ENCODE data around the gene NHERF1.
A peak's percentile ranks its signal among the peaks of the same experiment; 100 is the strongest.

The NHERF1 gene

DNA sequence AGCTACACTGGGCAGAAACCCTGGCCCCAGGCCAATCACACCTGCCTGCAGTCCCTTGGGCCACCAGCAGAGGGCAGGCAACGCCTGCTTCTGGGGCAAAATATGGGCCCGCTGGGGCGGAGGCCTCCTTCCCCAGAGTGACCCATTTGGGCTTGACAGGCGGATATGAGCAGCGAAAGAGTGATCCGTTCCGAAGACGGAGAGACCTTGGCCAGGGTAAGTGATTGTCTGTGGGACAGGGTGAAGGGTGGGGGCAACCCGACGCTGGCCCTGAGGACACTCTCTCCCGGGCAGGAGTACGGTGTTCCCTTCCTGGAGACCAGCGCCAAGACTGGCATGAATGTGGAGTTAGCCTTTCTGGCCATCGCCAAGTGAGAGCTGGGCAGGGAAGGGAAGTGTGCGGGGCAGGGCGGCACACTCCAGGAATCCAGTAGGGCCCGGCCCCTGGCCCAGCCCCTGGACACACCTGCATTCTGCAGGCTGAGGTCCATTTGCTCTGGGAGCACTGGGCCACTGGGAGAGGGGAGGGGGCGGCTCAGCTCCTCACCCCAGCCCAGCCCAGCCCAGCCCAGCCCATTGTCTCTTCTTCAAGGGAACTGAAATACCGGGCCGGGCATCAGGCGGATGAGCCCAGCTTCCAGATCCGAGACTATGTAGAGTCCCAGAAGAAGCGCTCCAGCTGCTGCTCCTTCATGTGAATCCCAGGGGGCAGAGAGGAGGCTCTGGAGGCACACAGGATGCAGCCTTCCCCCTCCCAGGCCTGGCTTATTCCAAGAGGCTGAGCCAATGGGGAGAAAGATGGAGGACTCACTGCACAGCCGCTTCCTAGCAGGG is 3.5 kb upstream of the NHERF1 start (continued):
- TF ChIP-seq INSM2 (tag by site-specific recombination; IDR thresholded peaks at IDR 0.05) (no peak), ZIC2 (tag by site-specific recombination; IDR thresholded peaks at IDR 0.05) (0 out of 2 replicates have a peak, but pooled peaks have one; percentile 11), ZNF211 (tag by site-specific recombination; IDR thresholded peaks at IDR 0.05; ENCODE audit: low read depth) (no peak), ZNF202 (tag by site-specific recombination; IDR thresholded peaks at IDR 0.05; ENCODE audit: borderline replicate concordance) (no peak), ZNF2 (tag by site-specific recombination; IDR thresholded peaks at IDR 0.05) (0 out of 2 replicates have a peak, but pooled peaks have one; percentile 32), ZSCAN23 (tag by site-specific recombination; IDR thresholded peaks at IDR 0.05) (no peak), ZNF280C (tag by site-specific recombination; IDR thresholded peaks at IDR 0.05) (no peak), ZSCAN30 (tag by site-specific recombination; IDR thresholded peaks at IDR 0.05) (0 out of 2 replicates have a peak, but pooled peaks have one; percentile 46), ZSCAN18 (tag by site-specific recombination; IDR thresholded peaks at IDR 0.05) (no peak), ZBTB17 (tag by site-specific recombination; IDR thresholded peaks at IDR 0.05) (peak; percentile 71), ZNF324 (tag by site-specific recombination; IDR thresholded peaks at IDR 0.05) (peak; percentile 53; the same call in 1 of the 2 replicates), KLF17 (tag by site-specific recombination; IDR thresholded peaks at IDR 0.05) (peak; percentile 67), ZNF660 (tag by site-specific recombination; IDR thresholded peaks at IDR 0.05) (peak; percentile 70; the same call in 1 of the 2 replicates), ZNF654 (tag by site-specific recombination; IDR thresholded peaks at IDR 0.05; ENCODE audit: low read depth) (peak; percentile 95)

DNA sequence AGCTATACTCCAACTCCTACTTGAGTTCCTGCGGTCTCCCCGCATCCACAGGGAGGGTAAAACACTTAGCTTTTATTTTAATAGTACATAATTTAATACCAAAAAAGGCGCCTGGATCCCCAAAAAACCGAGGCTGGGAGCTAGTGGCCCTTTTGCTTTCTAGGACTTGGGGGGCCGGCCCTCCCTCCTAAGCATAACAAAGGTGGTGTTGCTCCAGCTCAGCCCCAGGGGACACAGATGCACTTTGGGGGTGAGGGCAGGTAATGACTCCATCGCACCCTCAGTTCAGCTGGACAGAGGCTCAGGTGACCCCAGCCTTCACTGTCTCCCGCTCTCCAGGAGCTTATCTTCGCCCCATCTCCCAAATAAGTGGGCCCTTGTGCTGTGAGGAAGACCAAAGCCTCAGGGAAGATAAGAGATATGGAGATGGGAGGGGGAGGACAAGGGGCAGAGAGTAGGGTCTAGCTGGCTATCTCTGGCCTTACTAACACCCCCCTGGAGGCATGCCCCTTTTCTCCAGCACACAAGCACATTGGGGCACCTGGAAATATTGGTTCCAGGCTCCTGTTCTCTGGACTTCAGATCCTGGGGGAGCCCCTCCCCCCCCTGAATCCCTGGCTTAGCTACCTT is 2.8 kb upstream of the NHERF1 start:
- CTCF ChIA-PET = interaction anchor here (0.6 to 4.7 kb wide), 37 partner anchors 7 to 1504 kb away, joined by 3 to 84 read pairs (median 5); partner anchors contain the start of genes GRIN2C, NAT9 and RAB37
- Histone ChIP-seq H3K4me3 (ENCODE audit: low read depth, low read length) (no peak overlapping the region), H3K4me1 (ENCODE audit: control insufficient read depth, insufficient read depth, low read length) (peaks cover 7% of the 10 kb centered on the region), H3K27ac (ENCODE audit: extremely low read depth, low read depth, low read length) (no peak overlapping the region), H3K36me3 (ENCODE audit: control insufficient read depth in 2 of 2, insufficient read depth in 1 of 2, low read length in 2 of 2) (no peaks in the 10 kb centered on the region), H3K9me3 (ENCODE audit: control insufficient read depth, insufficient read depth, low read depth, low read length) (no peaks in the 10 kb centered on the region)
- peak; percentile 88 for TF ChIP-seq ZNF664 (tag by site-specific recombination; IDR thresholded peaks at IDR 0.05)
- TF ChIP-seq ZNF529 (tag by site-specific recombination; IDR thresholded peaks at IDR 0.05; ENCODE audit: insufficient replicate concordance) = no peak
- POLR2A ChIA-PET = interaction anchor here (0.6 to 2.1 kb wide), 5 partner anchors 30 to 127 kb away, joined by 3 to 17 read pairs (median 4); partner anchors contain the start of genes FDXR and NAT9
